IPS DF 6.9 (cell line): ENCODE results near the gene SLC25A28.
"Not testable (repeated sequence)": the region's sequence is repeated elsewhere in the genome, so short reads cannot be mapped to it uniquely, and the experiment has no call there.

Experiments
- DNase-seq: peaks from one replicate; pipeline ENCODE4 v3.0.0-alpha.2; 2013; ENCODE audit warnings: low read depth, low spot score
- H3K27ac ChIP-seq: one replicate; pipeline ENCODE4 v1.5.1; 2013; ENCODE audit warnings: low read length, control low read depth
- H3K27me3 ChIP-seq: 2 replicates; pipeline ENCODE4 v1.6.1; 2013; ENCODE audit warnings: mild to moderate bottlenecking, low read length; ENCODE audit not compliant: control insufficient read depth, insufficient read depth
- H3K36me3 ChIP-seq: 2 replicates; pipeline ENCODE4 v1.6.1; 2013; ENCODE audit warnings: low read length; ENCODE audit not compliant: control insufficient read depth, insufficient read depth
- H3K4me1 ChIP-seq: 2 replicates; pipeline ENCODE4 v1.6.1; 2013; ENCODE audit warnings: low read length; ENCODE audit not compliant: control insufficient read depth, insufficient read depth
- H3K4me3 ChIP-seq: 2 replicates; pipeline ENCODE4 v1.5.1; 2013; ENCODE audit warnings: mild to moderate bottlenecking, low read length
- H3K9me3 ChIP-seq: 2 replicates; pipeline ENCODE4 v1.6.1; 2013; ENCODE audit warnings: low read length, inconsistent platforms; ENCODE audit not compliant: control insufficient read depth, insufficient read depth
- WGBS: extraction: QIAGEN DNeasy Blood & Tissue Kit; methylation state at CpG from one replicate; pipeline ENCODE4 v1.1.7; 2013; ENCODE audit warnings: mixed read lengths, missing lambda C conversion rate; ENCODE audit not compliant: insufficient read length, insufficient coverage; 5-methylcytosine and 5-hydroxymethylcytosine counted together

Gene SLC25A28

DNA sequence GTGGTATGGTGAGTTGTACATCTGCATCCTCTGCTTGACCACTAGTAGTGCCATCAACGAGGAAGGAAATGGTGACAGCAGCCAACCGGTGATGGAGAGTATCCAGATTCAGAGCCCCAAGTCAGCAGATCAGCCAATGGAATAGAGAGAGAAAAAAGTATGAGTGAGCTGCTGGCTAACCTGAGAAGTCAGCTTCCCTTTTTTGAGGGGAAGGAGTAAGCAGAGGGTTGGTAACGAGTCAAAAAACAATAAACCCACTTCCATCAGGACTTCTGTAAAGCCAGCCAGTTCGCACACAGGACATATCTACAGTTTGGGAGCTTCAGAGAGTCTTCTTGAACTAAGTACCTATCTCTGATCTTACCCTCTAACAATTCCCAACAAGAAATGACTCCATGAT, 8.9 kb downstream of the SLC25A28 start:
- no peaks in the 10 kb centered on the region for H3K4me1 ChIP-seq
- no peaks in the 10 kb centered on the region for H3K9me3 ChIP-seq
- WGBS, result no CpG with 5 or more reads among the region's 4 CpGs
- 0 out of 2 replicates have a peak, but pooled peaks cover 4% of the 10 kb centered on the region for H3K36me3 ChIP-seq
- no peak overlapping the region for H3K4me3 ChIP-seq
- DNase-seq, result no peak
- H3K27me3 ChIP-seq, result no peaks in the 10 kb centered on the region
- H3K27ac ChIP-seq, result no peak overlapping the region

DNA sequence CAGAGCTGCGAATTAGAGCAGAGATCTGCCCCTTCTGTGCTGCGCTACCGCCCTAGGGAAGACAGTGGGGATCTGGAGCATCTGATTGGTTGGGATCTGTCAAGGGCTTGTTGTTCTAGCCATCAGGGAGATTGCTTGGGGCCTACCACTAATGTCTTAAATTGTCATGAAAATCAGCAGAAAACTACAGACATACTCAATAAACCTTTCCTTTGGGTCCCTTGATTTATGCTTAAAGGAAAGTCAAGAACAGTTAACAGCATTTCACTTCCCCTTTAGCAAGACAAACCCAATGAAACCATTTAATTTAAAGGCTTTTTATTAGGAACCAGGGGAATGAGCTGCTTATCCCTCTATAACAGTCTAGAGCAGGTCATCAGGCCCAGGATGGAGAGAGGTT, 10.0 kb downstream of the SLC25A28 start:
- no peak overlapping the region for H3K27ac ChIP-seq
- no peaks in the 10 kb centered on the region for H3K27me3 ChIP-seq
- 0 out of 2 replicates have a peak, but pooled peaks cover 4% of the 10 kb centered on the region for H3K36me3 ChIP-seq
- no peak for DNase-seq
- no peaks in the 10 kb centered on the region for H3K9me3 ChIP-seq
- no CpG with 5 or more reads among the region's 3 CpGs for WGBS
- H3K4me3 ChIP-seq, result no peak overlapping the region
- no peaks in the 10 kb centered on the region for H3K4me1 ChIP-seq

- H3K36me3 ChIP-seq, result 0 out of 2 replicates have a peak, but pooled peaks cover 4% of the 10 kb centered on the region
- no peak overlapping the region for H3K4me3 ChIP-seq
- no peak for DNase-seq
- H3K4me1 ChIP-seq, result no peaks in the 10 kb centered on the region
- no peaks in the 10 kb centered on the region for H3K27me3 ChIP-seq
- no CpG with 5 or more reads among the region's 2 CpGs for WGBS
- no peaks in the 10 kb centered on the region for H3K9me3 ChIP-seq
- no peak overlapping the region for H3K27ac ChIP-seq
These were observed 11.1 kb downstream of the SLC25A28 start for GRCh38 chr10:99609186-99609585.

- Histone ChIP-seq H3K4me3 (no peak overlapping the region), H3K27me3 (no peaks in the 10 kb centered on the region), H3K9me3 (no peaks in the 10 kb centered on the region), H3K36me3 (no peaks in the 10 kb centered on the region), H3K27ac (no peak overlapping the region), H3K4me1 (no peaks in the 10 kb centered on the region)
- no peak for DNase-seq
- WGBS, result no CpG with 5 or more reads among the region's 2 CpGs
These were observed 14.9 kb downstream of the SLC25A28 start for GRCh38 chr10:99605351-99605750.

DNA sequence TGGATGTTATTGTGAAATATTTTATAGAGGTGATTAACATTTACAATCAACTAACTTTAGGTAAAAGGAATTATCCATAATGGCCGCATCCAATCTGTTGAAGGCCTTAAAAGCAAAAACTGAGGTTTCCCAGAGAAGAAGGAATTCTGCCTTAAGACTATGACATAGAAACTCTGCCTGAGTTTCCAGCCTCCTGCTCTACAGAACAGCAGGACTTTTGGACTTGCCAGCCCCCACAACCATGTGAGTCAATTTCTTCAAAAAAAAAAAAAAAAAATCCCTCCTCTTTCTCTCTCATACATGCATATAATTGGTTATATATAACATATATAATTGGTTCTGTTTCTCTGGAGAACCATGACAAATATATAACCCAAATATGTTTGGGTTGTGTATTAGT, 15.4 kb downstream of the SLC25A28 start:
- Histone ChIP-seq H3K4me3 (no peak overlapping the region), H3K4me1 (no peaks in the 10 kb centered on the region), H3K9me3 (no peaks in the 10 kb centered on the region), H3K27me3 (no peaks in the 10 kb centered on the region), H3K27ac (no peak overlapping the region), H3K36me3 (no peaks in the 10 kb centered on the region)
- no CpG with 5 or more reads among the region's 1 CpG for WGBS
- DNase-seq, result no peak

- Histone ChIP-seq H3K27ac (no peak overlapping the region), H3K9me3 (no peaks in the 10 kb centered on the region), H3K27me3 (no peaks in the 10 kb centered on the region), H3K4me1 (0 out of 2 replicates have a peak, but pooled peaks cover 1% of the 10 kb centered on the region), H3K4me3 (no peak overlapping the region), H3K36me3 (no peaks in the 10 kb centered on the region)
- DNase-seq, result no peak
- WGBS, result no CpG with 5 or more reads among the region's 8 CpGs
These were observed 21.3 kb downstream of the SLC25A28 start for GRCh38 chr10:99598781-99599509.

DNA sequence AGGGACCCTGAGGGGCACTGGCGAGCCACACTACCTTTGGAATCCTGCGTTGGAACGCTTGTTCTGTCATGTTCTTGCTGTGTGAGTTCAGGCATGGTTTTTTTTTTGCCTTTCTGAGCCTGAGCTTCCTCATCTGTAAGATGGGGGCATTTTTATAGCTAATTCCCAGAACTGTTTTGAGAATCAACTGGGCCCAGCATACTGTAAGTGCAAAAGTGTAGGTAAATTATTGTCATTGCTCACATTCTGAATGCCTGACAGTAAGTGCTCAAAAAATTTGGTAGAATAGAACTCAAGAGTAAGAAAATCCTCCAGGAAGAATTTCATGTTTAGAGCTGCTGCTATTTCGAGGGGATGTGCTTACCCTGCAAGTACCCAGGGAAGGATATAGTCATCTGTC, 22.2 kb downstream of the SLC25A28 start:
- WGBS, result no CpG with 5 or more reads among the region's 4 CpGs
- no peaks in the 10 kb centered on the region for H3K36me3 ChIP-seq
- H3K4me3 ChIP-seq, result no peak overlapping the region
- no peaks in the 10 kb centered on the region for H3K9me3 ChIP-seq
- H3K27ac ChIP-seq, result no peak overlapping the region
- 0 out of 2 replicates have a peak, but pooled peaks cover 1% of the 10 kb centered on the region for H3K4me1 ChIP-seq
- DNase-seq, result no peak
- no peaks in the 10 kb centered on the region for H3K27me3 ChIP-seq

GRCh38 chr10:99596708-99597107, 23.5 kb downstream of the SLC25A28 start:
- not testable (repeated sequence) for H3K36me3 ChIP-seq, H3K4me3 ChIP-seq, H3K27ac ChIP-seq, H3K4me1 ChIP-seq, H3K27me3 ChIP-seq, DNase-seq, H3K9me3 ChIP-seq
- no CpG with 5 or more reads among the region's 4 CpGs for WGBS

- no peak for DNase-seq
- Histone ChIP-seq H3K4me1 (0 out of 2 replicates have a peak, but pooled peaks cover 1% of the 10 kb centered on the region), H3K27ac (no peak overlapping the region), H3K27me3 (no peaks in the 10 kb centered on the region), H3K36me3 (no peaks in the 10 kb centered on the region), H3K4me3 (no peak overlapping the region), H3K9me3 (no peaks in the 10 kb centered on the region)
- no CpG with 5 or more reads among the region's 6 CpGs for WGBS
These were observed 24.3 kb downstream of the SLC25A28 start for GRCh38 chr10:99595770-99596465.

GRCh38 chr10:99595236-99595635, 25.0 kb downstream of the SLC25A28 start:
- Histone ChIP-seq H3K9me3 (no peaks in the 10 kb centered on the region), H3K4me3 (no peak overlapping the region), H3K27me3 (no peaks in the 10 kb centered on the region), H3K4me1 (0 out of 2 replicates have a peak, but pooled peaks cover 1% of the 10 kb centered on the region), H3K36me3 (no peaks in the 10 kb centered on the region), H3K27ac (no peak overlapping the region)
- DNase-seq, result no peak
- no CpG with 5 or more reads among the region's 3 CpGs for WGBS
